Measurements from ENCODE around the gene ZNF341.

Gene ZNF341

GRCh38 chr20:33719989-33720709, 11.6 kb upstream of the ZNF341 start, which contains the start of gene PXMP4:
PXMP4 (minus strand) TSS chr20:33720310; CDS start chr20:33720207, 103 bp downstream.
- H3K27ac ChIP-seq = peak within 1 kb of the TSS; percentile 76
- POLR2A ChIA-PET (ENCODE audit: low non-redundant PET) = interaction anchor here (1.0 to 1.2 kb wide), 2 partner anchors 12 to 45 kb away, joined by 3 read pairs; no protein-coding TSS in a partner anchor
- DNase-seq (ENCODE audit: low spot score) = peak; percentile 100
- no peak for TF ChIP-seq CTCF (conservative IDR thresholded peaks at IDR 0.05; ENCODE audit: low read depth)
- CTCF ChIA-PET = interaction anchor here (0.6 to 0.8 kb wide), 4 partner anchors 33 to 258 kb away, joined by 3 to 6 read pairs (median 3); no protein-coding TSS in a partner anchor

- ChIA-PET POLR2A (ENCODE audit: low non-redundant PET) (interaction anchor here (0.7 kb wide), 1 partner anchor 9 kb away, joined by 3 read pairs; no protein-coding TSS in a partner anchor), CTCF (interaction anchor here (0.6 kb wide), 1 partner anchor 456 kb away, joined by 4 read pairs; no protein-coding TSS in a partner anchor)
- DNase-seq (ENCODE audit: low spot score) = no peak
- no peak overlapping the region for H3K27ac ChIP-seq
- TF ChIP-seq CTCF (conservative IDR thresholded peaks at IDR 0.05; ENCODE audit: low read depth) = no peak
Observed at GRCh38 chr20:33721391-33722140, 10.2 kb upstream of the ZNF341 start.

GRCh38 chr20:33724439-33725094, 7.2 kb upstream of the ZNF341 start:
- DNase-seq (ENCODE audit: low spot score) = no peak
- POLR2A ChIA-PET (ENCODE audit: low non-redundant PET) = interaction anchor here (0.6 to 0.7 kb wide), 2 partner anchors 8 to 58 kb away, joined by 3 to 5 read pairs; partner anchors contain the start of gene ACTL10
- H3K27ac ChIP-seq = no peak overlapping the region
- CTCF ChIA-PET = no interaction called here
- TF ChIP-seq CTCF (conservative IDR thresholded peaks at IDR 0.05; ENCODE audit: low read depth) = no peak

- POLR2A ChIA-PET (ENCODE audit: low non-redundant PET) = no interaction called here
- no peak for TF ChIP-seq CTCF (conservative IDR thresholded peaks at IDR 0.05; ENCODE audit: low read depth)
- DNase-seq (ENCODE audit: low spot score) = no peak
- CTCF ChIA-PET = interaction anchor here (0.6 to 0.7 kb wide), 2 partner anchors 791 to 1940 kb away, joined by 3 read pairs; partner anchors contain the start of gene DYNLRB1
- no peak overlapping the region for H3K27ac ChIP-seq
Observed at GRCh38 chr20:33725607-33726264, 6.1 kb upstream of the ZNF341 start.

- CTCF ChIA-PET = interaction anchor here (0.7 kb wide), 1 partner anchor 54 kb away, joined by 7 read pairs; no protein-coding TSS in a partner anchor
- DNase-seq (ENCODE audit: low spot score) = no peak
- POLR2A ChIA-PET (ENCODE audit: low non-redundant PET) = no interaction called here
- no peak overlapping the region for H3K27ac ChIP-seq
- no peak for TF ChIP-seq CTCF (conservative IDR thresholded peaks at IDR 0.05; ENCODE audit: low read depth)
Observed at GRCh38 chr20:33727115-33727479, 4.7 kb upstream of the ZNF341 start.
